ENCODE results near the gene FOXP1. TPM values are rescaled to one million over a fixed set of nuclear protein-coding genes. Genes with fewer than 3 reads are reported as not detected.

FOXP1 gene
- total and polyA plus RNA-seq, 2 of the 13 experiments (the other 11 are each of a cell fraction or from before 2014, with no cell fraction given) = 40.4 to 59.0 TPM

DNA sequence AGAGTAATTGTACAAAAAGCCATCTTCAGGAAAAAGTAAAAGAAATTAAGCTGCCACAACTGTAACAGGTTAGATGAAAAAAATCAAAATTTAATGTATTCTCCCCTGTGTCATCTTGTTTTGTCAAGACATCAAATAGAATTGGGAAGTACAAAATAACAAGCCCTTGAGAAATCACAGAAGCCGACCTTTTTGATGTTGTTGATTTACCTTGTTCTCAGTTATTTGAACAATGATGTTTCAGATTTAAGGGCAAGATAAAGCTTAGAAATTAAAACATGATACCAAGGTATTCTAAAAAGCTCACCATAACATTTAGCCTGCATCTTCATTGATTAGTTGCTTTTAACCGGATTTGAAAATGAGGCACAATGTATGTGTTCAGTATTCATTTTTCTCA is 523.0 kb downstream of the FOXP1 start (continued):
- TF ChIP-seq, protein P1, sequence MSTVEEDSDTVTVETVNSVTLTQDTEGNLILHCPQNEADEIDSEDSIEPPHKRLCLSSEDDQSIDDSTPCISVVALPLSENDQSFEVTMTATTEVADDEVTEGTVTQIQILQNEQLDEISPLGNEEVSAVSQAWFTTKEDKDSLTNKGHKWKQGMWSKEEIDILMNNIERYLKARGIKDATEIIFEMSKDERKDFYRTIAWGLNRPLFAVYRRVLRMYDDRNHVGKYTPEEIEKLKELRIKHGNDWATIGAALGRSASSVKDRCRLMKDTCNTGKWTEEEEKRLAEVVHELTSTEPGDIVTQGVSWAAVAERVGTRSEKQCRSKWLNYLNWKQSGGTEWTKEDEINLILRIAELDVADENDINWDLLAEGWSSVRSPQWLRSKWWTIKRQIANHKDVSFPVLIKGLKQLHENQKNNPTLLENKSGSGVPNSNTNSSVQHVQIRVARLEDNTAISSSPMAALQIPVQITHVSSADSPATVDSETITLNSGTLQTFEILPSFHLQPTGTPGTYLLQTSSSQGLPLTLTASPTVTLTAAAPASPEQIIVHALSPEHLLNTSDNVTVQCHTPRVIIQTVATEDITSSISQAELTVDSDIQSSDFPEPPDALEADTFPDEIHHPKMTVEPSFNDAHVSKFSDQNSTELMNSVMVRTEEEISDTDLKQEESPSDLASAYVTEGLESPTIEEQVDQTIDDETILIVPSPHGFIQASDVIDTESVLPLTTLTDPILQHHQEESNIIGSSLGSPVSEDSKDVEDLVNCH (CRISPR knock-in tag; IDR thresholded peaks at IDR 0.05) = no peak
- TF ChIP-seq ZNF274 (CRISPR knock-in tag; IDR thresholded peaks at IDR 0.05) = no peak
- no peak for TF ChIP-seq MAFG (CRISPR knock-in tag; IDR thresholded peaks at IDR 0.05)
- no peak for TF ChIP-seq WIZ (CRISPR knock-in tag; IDR thresholded peaks at IDR 0.05)
- TF ChIP-seq ZMYM4 (CRISPR knock-in tag; IDR thresholded peaks at IDR 0.05) = no peak
- TF ChIP-seq, protein P2, sequence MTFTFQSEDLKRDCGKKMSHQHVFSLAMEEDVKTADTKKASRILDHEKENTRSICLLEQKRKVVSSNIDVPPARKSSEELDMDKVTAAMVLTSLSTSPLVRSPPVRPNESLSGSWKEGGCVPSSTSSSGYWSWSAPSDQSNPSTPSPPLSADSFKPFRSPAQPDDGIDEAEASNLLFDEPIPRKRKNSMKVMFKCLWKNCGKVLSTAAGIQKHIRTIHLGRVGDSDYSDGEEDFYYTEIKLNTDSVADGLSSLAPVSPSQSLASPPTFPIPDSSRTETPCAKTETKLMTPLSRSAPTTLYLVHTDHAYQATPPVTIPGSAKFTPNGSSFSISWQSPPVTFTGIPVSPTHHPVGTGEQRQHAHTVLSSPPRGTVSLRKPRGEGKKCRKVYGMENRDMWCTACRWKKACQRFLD (CRISPR knock-in tag; IDR thresholded peaks at IDR 0.05; ENCODE audit: borderline replicate concordance) = no peak
- no peak for TF ChIP-seq ZNF768 (CRISPR knock-in tag; IDR thresholded peaks at IDR 0.05)
- no peak for TF ChIP-seq ZNF446 (CRISPR knock-in tag; IDR thresholded peaks at IDR 0.05)
- no peak for TF ChIP-seq ZZZ3 (CRISPR knock-in tag; IDR thresholded peaks at IDR 0.05; ENCODE audit: borderline replicate concordance)
- no peak for TF ChIP-seq NCOA5 (CRISPR knock-in tag; IDR thresholded peaks at IDR 0.05)
- no peak for TF ChIP-seq ZNF263 (CRISPR knock-in tag; IDR thresholded peaks at IDR 0.05)
- TF ChIP-seq, protein P3, sequence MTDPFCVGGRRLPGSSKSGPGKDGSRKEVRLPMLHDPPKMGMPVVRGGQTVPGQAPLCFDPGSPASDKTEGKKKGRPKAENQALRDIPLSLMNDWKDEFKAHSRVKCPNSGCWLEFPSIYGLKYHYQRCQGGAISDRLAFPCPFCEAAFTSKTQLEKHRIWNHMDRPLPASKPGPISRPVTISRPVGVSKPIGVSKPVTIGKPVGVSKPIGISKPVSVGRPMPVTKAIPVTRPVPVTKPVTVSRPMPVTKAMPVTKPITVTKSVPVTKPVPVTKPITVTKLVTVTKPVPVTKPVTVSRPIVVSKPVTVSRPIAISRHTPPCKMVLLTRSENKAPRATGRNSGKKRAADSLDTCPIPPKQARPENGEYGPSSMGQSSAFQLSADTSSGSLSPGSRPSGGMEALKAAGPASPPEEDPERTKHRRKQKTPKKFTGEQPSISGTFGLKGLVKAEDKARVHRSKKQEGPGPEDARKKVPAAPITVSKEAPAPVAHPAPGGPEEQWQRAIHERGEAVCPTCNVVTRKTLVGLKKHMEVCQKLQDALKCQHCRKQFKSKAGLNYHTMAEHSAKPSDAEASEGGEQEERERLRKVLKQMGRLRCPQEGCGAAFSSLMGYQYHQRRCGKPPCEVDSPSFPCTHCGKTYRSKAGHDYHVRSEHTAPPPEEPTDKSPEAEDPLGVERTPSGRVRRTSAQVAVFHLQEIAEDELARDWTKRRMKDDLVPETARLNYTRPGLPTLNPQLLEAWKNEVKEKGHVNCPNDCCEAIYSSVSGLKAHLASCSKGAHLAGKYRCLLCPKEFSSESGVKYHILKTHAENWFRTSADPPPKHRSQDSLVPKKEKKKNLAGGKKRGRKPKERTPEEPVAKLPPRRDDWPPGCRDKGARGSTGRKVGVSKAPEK (CRISPR knock-in tag; IDR thresholded peaks at IDR 0.05; ENCODE audit: borderline replicate concordance) = no peak
- TF ChIP-seq, protein P4, sequence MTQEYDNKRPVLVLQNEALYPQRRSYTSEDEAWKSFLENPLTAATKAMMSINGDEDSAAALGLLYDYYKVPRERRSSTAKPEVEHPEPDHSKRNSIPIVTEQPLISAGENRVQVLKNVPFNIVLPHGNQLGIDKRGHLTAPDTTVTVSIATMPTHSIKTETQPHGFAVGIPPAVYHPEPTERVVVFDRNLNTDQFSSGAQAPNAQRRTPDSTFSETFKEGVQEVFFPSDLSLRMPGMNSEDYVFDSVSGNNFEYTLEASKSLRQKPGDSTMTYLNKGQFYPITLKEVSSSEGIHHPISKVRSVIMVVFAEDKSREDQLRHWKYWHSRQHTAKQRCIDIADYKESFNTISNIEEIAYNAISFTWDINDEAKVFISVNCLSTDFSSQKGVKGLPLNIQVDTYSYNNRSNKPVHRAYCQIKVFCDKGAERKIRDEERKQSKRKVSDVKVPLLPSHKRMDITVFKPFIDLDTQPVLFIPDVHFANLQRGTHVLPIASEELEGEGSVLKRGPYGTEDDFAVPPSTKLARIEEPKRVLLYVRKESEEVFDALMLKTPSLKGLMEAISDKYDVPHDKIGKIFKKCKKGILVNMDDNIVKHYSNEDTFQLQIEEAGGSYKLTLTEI (CRISPR knock-in tag; conservative IDR thresholded peaks at IDR 0.05) = no peak
- TF ChIP-seq NR2F2 (IDR thresholded peaks at IDR 0.05; ENCODE audit: borderline replicate concordance, low read depth) = peak; percentile 79; the same call in 1 of the 2 replicates
- TF ChIP-seq PHF5A (CRISPR knock-in tag; IDR thresholded peaks at IDR 0.05; ENCODE audit: low read depth, unreplicated experiment) = no peak
- TF ChIP-seq, protein P5, sequence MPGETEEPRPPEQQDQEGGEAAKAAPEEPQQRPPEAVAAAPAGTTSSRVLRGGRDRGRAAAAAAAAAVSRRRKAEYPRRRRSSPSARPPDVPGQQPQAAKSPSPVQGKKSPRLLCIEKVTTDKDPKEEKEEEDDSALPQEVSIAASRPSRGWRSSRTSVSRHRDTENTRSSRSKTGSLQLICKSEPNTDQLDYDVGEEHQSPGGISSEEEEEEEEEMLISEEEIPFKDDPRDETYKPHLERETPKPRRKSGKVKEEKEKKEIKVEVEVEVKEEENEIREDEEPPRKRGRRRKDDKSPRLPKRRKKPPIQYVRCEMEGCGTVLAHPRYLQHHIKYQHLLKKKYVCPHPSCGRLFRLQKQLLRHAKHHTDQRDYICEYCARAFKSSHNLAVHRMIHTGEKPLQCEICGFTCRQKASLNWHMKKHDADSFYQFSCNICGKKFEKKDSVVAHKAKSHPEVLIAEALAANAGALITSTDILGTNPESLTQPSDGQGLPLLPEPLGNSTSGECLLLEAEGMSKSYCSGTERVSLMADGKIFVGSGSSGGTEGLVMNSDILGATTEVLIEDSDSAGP (CRISPR knock-in tag; IDR thresholded peaks at IDR 0.05; ENCODE audit: borderline replicate concordance) = no peak
- no peak for TF ChIP-seq ZNF572 (CRISPR knock-in tag; IDR thresholded peaks at IDR 0.05)
- no peak for TF ChIP-seq CENPT (CRISPR knock-in tag; IDR thresholded peaks at IDR 0.05; ENCODE audit: low read depth)
